K562 (cell line): ENCODE data around the gene RUVBL2. TPM values are rescaled to one million over a fixed set of nuclear protein-coding genes. Genes with fewer than 3 reads are reported as not detected.

Experiments
- BMI1 ChIP-seq: fragments of 150-350 bp; IDR thresholded peaks from 2 replicates; pipeline ENCODE4 v1.6.1; 2014; ENCODE audit warnings: low read length
- HNRNPH1 ChIP-seq: fragments of 200-400 bp; formaldehyde crosslinking; optimal IDR thresholded peaks from 2 replicates; pipeline ENCODE3; 2017; ENCODE audit warnings: low read depth, mild to moderate bottlenecking, low read length, moderate library complexity
- KDM1A ChIP-seq, 2 experiments: fragments of 450-650 bp; IDR thresholded peaks; 2 replicates each; pipeline ENCODE4 v1.6.1; 2016; ENCODE audit warnings: mild to moderate bottlenecking in 2 of 2
- NFRKB ChIP-seq: fragments of 450-650 bp; IDR thresholded peaks from 2 replicates; pipeline ENCODE4 v1.6.1; 2016; ENCODE audit warnings: low read depth
- NR0B1 ChIP-seq: fragments of 450-650 bp; IDR thresholded peaks from one replicate; pipeline ENCODE4 v1.6.1; 2018; ENCODE audit warnings: mild to moderate bottlenecking, moderate library complexity; ENCODE audit not compliant: partially characterized antibody
- PATZ1 ChIP-seq: fragments of 250-450 bp; sonication (Bioruptor Pico); IDR thresholded peaks from 2 replicates; pipeline ENCODE4 v1.5.0; 2020; ENCODE audit warnings: mild to moderate bottlenecking, borderline replicate concordance
- RBM34 ChIP-seq: fragments of 200-400 bp; formaldehyde crosslinking; IDR thresholded peaks from 2 replicates; pipeline ENCODE4 v1.6.1; 2018; ENCODE audit warnings: low read length, borderline replicate concordance; ENCODE audit not compliant: insufficient read depth
- SIN3A ChIP-seq, 2 experiments: fragments of 150-350 bp in 1 of 2; IDR thresholded peaks; 2 replicates each; pipeline ENCODE4 v1.6.1; 2011 to 2016; ENCODE audit warnings: borderline replicate concordance in 2 of 2, low read depth in 2 of 2, low read length in 2 of 2, mild to moderate bottlenecking in 2 of 2, moderate library complexity in 2 of 2; ENCODE audit not compliant: control insufficient read depth in 1 of 2
- ZC3H8 ChIP-seq: fragments of 450-650 bp; IDR thresholded peaks from 2 replicates; pipeline ENCODE4 v1.6.1; 2017
- ZNF224 ChIP-seq: sonication (generic); formaldehyde crosslinking; IDR thresholded peaks from 2 replicates; pipeline ENCODE4 v1.8.0; 2022; ENCODE audit warnings: mild to moderate bottlenecking, missing genetic modification reagents
- ZNF778 ChIP-seq: fragments of 450-650 bp; formaldehyde crosslinking; IDR thresholded peaks from 2 replicates; pipeline ENCODE4 v1.4.0; 2020; ENCODE audit warnings: mild to moderate bottlenecking, moderate library complexity
- polyA plus RNA-seq, 8 experiments: library from polyadenylated mRNA; depleted of rRNA in 4 of 8; stranded (reverse) in 5 of 8; unstranded in 3 of 8; fragments of >200 nt; fragmentation: Nextera tagmentation in 2 of 8; fragmentation: Illumina TruSeq in 1 of 8; extraction: Ambion mirVana in 2 of 8; extraction: Trizol in 1 of 8; gene quantifications; 2 replicates each; pipeline versions ENCODE4 v1.2.1 to v1.2.3, GENCODE V29; 2011 to 2014; ENCODE audit warnings: inconsistent platforms in 1 of 8, missing spikeins in 1 of 8
- total RNA-seq, 7 experiments: library from RNA; depleted of rRNA in 6 of 7; stranded (reverse); fragments of >200 nt in 6 of 7; fragmentation: Illumina TruSeq in 2 of 7; extraction: Trizol in 2 of 7; gene quantifications; 2 replicates each; pipeline versions ENCODE4 v1.2.1 to v1.2.3, GENCODE V29; 2011 to 2021; ENCODE audit warnings: low replicate concordance in 1 of 7
- TF ChIP-seq, protein P1 (sequence below): fragments of 250-450 bp; sonication (Bioruptor Pico); IDR thresholded peaks from 2 replicates; pipeline ENCODE4 v1.5.1; 2021; ENCODE audit warnings: mild to moderate bottlenecking
- TF ChIP-seq, protein P2 (sequence below): sonication (generic); formaldehyde crosslinking; IDR thresholded peaks from 2 replicates; pipeline ENCODE4 v1.8.1; 2022; ENCODE audit warnings: missing genetic modification reagents
- TF ChIP-seq, protein P3 (sequence below): fragments of 450-650 bp; IDR thresholded peaks from 2 replicates; pipeline ENCODE4 v1.6.1; 2016; ENCODE audit warnings: borderline replicate concordance
- TF ChIP-seq, protein P4 (sequence below): conservative IDR thresholded peaks from 2 replicates; pipeline ENCODE4 v1.6.1; 2011; ENCODE audit warnings: low read depth, mild to moderate bottlenecking, low read length; ENCODE audit not compliant: control insufficient read depth

The RUVBL2 gene
- total and polyA plus RNA-seq, 9 of the 15 experiments (the other 6 are each of a cell fraction or from before 2014, with no cell fraction given): 71.4 to 453 (median 237) TPM

GRCh38 chr19:48967346-48968178 is 26.1 kb upstream of the RUVBL2 start (continued):
- no peak for TF ChIP-seq KDM1A (IDR thresholded peaks at IDR 0.05)
- TF ChIP-seq, protein P1, sequence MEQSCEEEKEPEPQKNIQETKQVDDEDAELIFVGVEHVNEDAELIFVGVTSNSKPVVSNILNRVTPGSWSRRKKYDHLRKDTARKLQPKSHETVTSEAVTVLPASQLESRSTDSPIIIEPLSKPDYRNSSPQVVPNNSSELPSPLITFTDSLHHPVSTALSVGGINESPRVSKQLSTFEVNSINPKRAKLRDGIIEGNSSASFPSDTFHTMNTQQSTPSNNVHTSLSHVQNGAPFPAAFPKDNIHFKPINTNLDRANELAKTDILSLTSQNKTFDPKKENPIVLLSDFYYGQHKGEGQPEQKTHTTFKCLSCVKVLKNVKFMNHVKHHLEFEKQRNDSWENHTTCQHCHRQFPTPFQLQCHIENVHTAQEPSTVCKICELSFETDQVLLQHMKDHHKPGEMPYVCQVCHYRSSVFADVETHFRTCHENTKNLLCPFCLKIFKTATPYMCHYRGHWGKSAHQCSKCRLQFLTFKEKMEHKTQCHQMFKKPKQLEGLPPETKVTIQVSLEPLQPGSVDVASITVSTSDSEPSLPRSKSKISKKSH (CRISPR knock-in tag): peak; percentile 22; the same call in 1 of the 2 replicates
- no peak for TF ChIP-seq NR0B1
- TF ChIP-seq ZNF778 (CRISPR knock-in tag): no peak
- TF ChIP-seq, protein P2, sequence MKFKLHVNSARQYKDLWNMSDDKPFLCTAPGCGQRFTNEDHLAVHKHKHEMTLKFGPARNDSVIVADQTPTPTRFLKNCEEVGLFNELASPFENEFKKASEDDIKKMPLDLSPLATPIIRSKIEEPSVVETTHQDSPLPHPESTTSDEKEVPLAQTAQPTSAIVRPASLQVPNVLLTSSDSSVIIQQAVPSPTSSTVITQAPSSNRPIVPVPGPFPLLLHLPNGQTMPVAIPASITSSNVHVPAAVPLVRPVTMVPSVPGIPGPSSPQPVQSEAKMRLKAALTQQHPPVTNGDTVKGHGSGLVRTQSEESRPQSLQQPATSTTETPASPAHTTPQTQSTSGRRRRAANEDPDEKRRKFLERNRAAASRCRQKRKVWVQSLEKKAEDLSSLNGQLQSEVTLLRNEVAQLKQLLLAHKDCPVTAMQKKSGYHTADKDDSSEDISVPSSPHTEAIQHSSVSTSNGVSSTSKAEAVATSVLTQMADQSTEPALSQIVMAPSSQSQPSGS (CRISPR knock-in tag): no peak; the same call in 1 of the 2 replicates
- TF ChIP-seq NFRKB: peak; percentile 50; the same call in 1 of the 2 replicates
- TF ChIP-seq HNRNPH1: no peak
- TF ChIP-seq, protein P3, sequence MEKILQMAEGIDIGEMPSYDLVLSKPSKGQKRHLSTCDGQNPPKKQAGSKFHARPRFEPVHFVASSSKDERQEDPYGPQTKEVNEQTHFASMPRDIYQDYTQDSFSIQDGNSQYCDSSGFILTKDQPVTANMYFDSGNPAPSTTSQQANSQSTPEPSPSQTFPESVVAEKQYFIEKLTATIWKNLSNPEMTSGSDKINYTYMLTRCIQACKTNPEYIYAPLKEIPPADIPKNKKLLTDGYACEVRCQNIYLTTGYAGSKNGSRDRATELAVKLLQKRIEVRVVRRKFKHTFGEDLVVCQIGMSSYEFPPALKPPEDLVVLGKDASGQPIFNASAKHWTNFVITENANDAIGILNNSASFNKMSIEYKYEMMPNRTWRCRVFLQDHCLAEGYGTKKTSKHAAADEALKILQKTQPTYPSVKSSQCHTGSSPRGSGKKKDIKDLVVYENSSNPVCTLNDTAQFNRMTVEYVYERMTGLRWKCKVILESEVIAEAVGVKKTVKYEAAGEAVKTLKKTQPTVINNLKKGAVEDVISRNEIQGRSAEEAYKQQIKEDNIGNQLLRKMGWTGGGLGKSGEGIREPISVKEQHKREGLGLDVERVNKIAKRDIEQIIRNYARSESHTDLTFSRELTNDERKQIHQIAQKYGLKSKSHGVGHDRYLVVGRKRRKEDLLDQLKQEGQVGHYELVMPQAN: 0 out of 2 replicates have a peak, but pooled peaks have one; percentile 8
- TF ChIP-seq ZC3H8: no peak
- peak; percentile 52 to 66; a peak in 3 of 4 replicates for TF ChIP-seq SIN3A (IDR thresholded peaks at IDR 0.05; ENCODE audit: borderline replicate concordance in 2 of 2, control insufficient read depth in 1 of 2, low read depth in 2 of 2, low read length in 2 of 2)
- TF ChIP-seq BMI1: no peak
- TF ChIP-seq, protein P4, sequence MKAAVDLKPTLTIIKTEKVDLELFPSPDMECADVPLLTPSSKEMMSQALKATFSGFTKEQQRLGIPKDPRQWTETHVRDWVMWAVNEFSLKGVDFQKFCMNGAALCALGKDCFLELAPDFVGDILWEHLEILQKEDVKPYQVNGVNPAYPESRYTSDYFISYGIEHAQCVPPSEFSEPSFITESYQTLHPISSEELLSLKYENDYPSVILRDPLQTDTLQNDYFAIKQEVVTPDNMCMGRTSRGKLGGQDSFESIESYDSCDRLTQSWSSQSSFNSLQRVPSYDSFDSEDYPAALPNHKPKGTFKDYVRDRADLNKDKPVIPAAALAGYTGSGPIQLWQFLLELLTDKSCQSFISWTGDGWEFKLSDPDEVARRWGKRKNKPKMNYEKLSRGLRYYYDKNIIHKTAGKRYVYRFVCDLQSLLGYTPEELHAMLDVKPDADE: no peak; the same call in 1 of the 2 replicates
- no peak for TF ChIP-seq ZNF224 (CRISPR knock-in tag)
- no peak for TF ChIP-seq RBM34
- peak; percentile 63; the same call in 1 of the 2 replicates for TF ChIP-seq PATZ1
